8988T (cell line): Measurements from ENCODE around the gene RBMS1.

ENCODE experiments used
- DNase-seq: peaks from one replicate; pipeline ENCODE4 v3.0.0; 2011

RBMS1 gene

GRCh38 chr2:160294889-160295288, 198.7 kb downstream of the RBMS1 start:
- DNase-seq: no peak

- no peak for DNase-seq
Observed at GRCh38 chr2:160294339-160294803, 199.2 kb downstream of the RBMS1 start.

GRCh38 chr2:160293391-160294091, 200.1 kb downstream of the RBMS1 start:
- no peak for DNase-seq

GRCh38 chr2:160292225-160292624, 201.4 kb downstream of the RBMS1 start:
- DNase-seq: no peak

- no peak for DNase-seq
Observed at GRCh38 chr2:160291382-160291781, 202.2 kb downstream of the RBMS1 start.

- DNase-seq: no peak
Observed at GRCh38 chr2:160290598-160290997, 203.0 kb downstream of the RBMS1 start.

GRCh38 chr2:160289831-160290230, 203.8 kb downstream of the RBMS1 start:
- no peak for DNase-seq

GRCh38 chr2:160289126-160289525, 204.5 kb downstream of the RBMS1 start:
- DNase-seq: no peak

- DNase-seq: no peak
Observed at GRCh38 chr2:160288324-160288723, 205.3 kb downstream of the RBMS1 start.

- DNase-seq: no peak
Observed at GRCh38 chr2:160287476-160287875, 206.1 kb downstream of the RBMS1 start.

GRCh38 chr2:160286551-160286950, 207.1 kb downstream of the RBMS1 start:
- no peak for DNase-seq

- DNase-seq: no peak
Observed at GRCh38 chr2:160283675-160284074, 209.9 kb downstream of the RBMS1 start.

- no peak for DNase-seq
Observed at GRCh38 chr2:160282063-160282580, 211.5 kb downstream of the RBMS1 start.

GRCh38 chr2:160281213-160281612, 212.4 kb downstream of the RBMS1 start:
- no peak for DNase-seq

- no peak for DNase-seq
Observed at GRCh38 chr2:160279813-160280465, 213.7 kb downstream of the RBMS1 start.

- no peak for DNase-seq
Observed at GRCh38 chr2:160278879-160279177, 214.8 kb downstream of the RBMS1 start.

GRCh38 chr2:160278101-160278878, 215.3 kb downstream of the RBMS1 start:
- no peak for DNase-seq

- DNase-seq: no peak
Observed at GRCh38 chr2:160277151-160277550, 216.5 kb downstream of the RBMS1 start.

- no peak for DNase-seq
Observed at GRCh38 chr2:160275656-160276055, 218.0 kb downstream of the RBMS1 start.

GRCh38 chr2:160271171-160272086, 222.2 kb downstream of the RBMS1 start:
- DNase-seq: no peak

- DNase-seq: no peak
Observed at GRCh38 chr2:160270571-160271113, 223.0 kb downstream of the RBMS1 start.
